ENCODE data around the gene SMG6.

DNA sequence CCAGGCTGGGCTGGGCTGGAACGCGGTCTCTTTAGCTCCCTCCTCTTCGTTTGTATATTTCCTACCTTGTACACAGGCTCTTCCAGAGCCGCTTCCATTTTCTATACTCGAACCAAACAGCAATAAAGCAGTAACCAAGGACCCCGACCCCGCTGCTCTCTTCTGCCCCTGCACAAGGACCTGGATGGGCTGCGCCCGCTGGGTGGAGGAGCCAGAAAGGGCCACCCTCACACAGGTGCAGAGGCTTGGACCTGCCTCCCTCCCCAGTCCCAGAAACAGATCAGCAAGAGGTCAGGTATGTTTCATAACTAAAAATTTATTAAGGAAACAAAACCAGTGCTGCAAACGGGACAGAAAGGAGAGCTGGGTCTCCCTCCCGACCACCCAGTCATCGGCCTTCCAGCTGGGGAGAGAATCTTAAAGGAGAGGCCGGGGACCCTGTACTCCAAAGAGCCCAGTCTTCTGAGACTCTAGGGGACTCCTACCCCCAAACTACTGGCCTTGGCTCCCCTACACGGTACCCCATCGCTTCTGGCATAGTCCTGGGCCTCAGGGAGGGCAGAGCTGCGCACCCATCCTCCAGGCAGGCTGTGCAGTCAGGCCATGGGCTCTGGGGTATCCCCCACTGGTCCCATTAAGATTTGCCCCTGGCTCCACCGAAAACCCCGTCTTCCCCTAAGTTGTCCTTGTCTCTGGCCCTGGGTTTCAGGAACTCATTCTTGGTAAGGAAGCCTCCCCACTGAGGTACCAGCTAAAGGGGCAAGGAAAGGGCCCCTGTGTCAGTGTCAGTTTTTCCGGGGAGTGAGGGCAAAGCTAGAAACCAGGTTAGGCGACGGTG, 243.8 kb downstream of the SMG6 start:
- TF ChIP-seq POLR2A (IDR thresholded peaks at IDR 0.05; ENCODE audit: low read depth, low read length) (no peak), MYC (IDR thresholded peaks at IDR 0.05; ENCODE audit: low read depth, low read length) (no peak), FOS (IDR thresholded peaks at IDR 0.05; ENCODE audit: borderline replicate concordance, insufficient read depth, low read length) (no peak), CTCF (IDR thresholded peaks at IDR 0.05; ENCODE audit: extremely low read depth in 1 of 2, insufficient read depth in 1 of 2, low read depth in 1 of 2, low read length in 2 of 2) (no peak), POLR2AphosphoS5 (IDR thresholded peaks at IDR 0.05; ENCODE audit: insufficient read depth, low read depth, low read length) (no peak), MAX (IDR thresholded peaks at IDR 0.05; ENCODE audit: insufficient read depth, insufficient read length) (no peak), EZH2 (IDR thresholded peaks at IDR 0.05; ENCODE audit: borderline replicate concordance, low read depth, low read length, severe bottlenecking) (no peak), JUN (IDR thresholded peaks at IDR 0.05; ENCODE audit: borderline replicate concordance, insufficient read depth, insufficient read length, low read depth) (no peak), GATA2 (IDR thresholded peaks at IDR 0.05; ENCODE audit: insufficient read depth, insufficient read length, low read depth, low read length) (no peak)
